ENCODE results near the gene MYOM1. TPM values are rescaled to one million over a fixed set of nuclear protein-coding genes. Genes with fewer than 3 reads are reported as not detected.

Gene MYOM1
- total RNA-seq, 1 donor from 2014 or later, result 1.3 TPM

DNA sequence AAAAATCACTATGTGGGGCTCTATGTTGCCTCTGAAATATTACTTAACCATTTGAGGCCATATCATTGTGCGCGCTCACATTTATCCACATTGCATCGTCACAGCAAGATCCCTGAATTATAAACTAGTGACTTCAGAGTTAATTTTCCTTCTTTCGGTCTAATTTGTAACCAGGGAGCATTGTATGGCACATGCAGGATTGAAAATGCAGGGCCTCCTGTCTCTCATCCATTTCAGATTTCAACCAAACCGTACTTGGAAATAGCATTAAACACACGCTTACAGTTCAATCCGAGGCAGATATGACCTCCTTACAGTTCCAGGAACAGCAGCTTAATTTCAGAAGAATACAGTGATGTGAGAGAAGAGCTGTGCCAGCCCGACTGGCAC lies 532 bp downstream of the MYOM1 start:
- Mint-ChIP-seq H3K9me3 (ENCODE audit: unreplicated experiment) (no peaks in the 10 kb centered on the region), H3K27me3 (ENCODE audit: unreplicated experiment) (no peaks in the 10 kb centered on the region), H3K36me3 (ENCODE audit: unreplicated experiment) (no peaks in the 10 kb centered on the region), H3K27ac (ENCODE audit: unreplicated experiment) (no peak overlapping the region), H3K4me3 (ENCODE audit: unreplicated experiment) (no peak overlapping the region), H3K4me1 (ENCODE audit: low read depth, unreplicated experiment) (peaks cover 9% of the 10 kb centered on the region)
- TF ChIP-seq, protein P1, sequence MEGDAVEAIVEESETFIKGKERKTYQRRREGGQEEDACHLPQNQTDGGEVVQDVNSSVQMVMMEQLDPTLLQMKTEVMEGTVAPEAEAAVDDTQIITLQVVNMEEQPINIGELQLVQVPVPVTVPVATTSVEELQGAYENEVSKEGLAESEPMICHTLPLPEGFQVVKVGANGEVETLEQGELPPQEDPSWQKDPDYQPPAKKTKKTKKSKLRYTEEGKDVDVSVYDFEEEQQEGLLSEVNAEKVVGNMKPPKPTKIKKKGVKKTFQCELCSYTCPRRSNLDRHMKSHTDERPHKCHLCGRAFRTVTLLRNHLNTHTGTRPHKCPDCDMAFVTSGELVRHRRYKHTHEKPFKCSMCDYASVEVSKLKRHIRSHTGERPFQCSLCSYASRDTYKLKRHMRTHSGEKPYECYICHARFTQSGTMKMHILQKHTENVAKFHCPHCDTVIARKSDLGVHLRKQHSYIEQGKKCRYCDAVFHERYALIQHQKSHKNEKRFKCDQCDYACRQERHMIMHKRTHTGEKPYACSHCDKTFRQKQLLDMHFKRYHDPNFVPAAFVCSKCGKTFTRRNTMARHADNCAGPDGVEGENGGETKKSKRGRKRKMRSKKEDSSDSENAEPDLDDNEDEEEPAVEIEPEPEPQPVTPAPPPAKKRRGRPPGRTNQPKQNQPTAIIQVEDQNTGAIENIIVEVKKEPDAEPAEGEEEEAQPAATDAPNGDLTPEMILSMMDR (IDR thresholded peaks at IDR 0.05; ENCODE audit: partially characterized antibody, unreplicated experiment), result no peak
- no peak for DNase-seq

- H3K4me3 Mint-ChIP-seq (ENCODE audit: unreplicated experiment), result no peak overlapping the region
These were observed 949 bp downstream of the MYOM1 start for GRCh38 chr18:3218819-3219218.

GRCh38 chr18:3217948-3218647 lies 1.7 kb downstream of the MYOM1 start:
- no peaks in the 10 kb centered on the region for H3K9me3 Mint-ChIP-seq (ENCODE audit: unreplicated experiment)

More at GRCh38 chr18:3218819-3219218, 949 bp downstream of the MYOM1 start:
- Mint-ChIP-seq H3K27me3 (ENCODE audit: unreplicated experiment) (no peaks in the 10 kb centered on the region), H3K27ac (ENCODE audit: unreplicated experiment) (no peak overlapping the region), H3K9me3 (ENCODE audit: unreplicated experiment) (no peaks in the 10 kb centered on the region), H3K4me1 (ENCODE audit: low read depth, unreplicated experiment) (peaks cover 9% of the 10 kb centered on the region), H3K36me3 (ENCODE audit: unreplicated experiment) (no peaks in the 10 kb centered on the region)
- DNase-seq, result no peak
- TF ChIP-seq, protein P1 (IDR thresholded peaks at IDR 0.05; ENCODE audit: partially characterized antibody, unreplicated experiment), result no peak

GRCh38 chr18:3216987-3217386 lies 2.8 kb downstream of the MYOM1 start:
- H3K27ac Mint-ChIP-seq (ENCODE audit: unreplicated experiment), result no peak overlapping the region
- no peak for DNase-seq
- no peaks in the 10 kb centered on the region for H3K36me3 Mint-ChIP-seq (ENCODE audit: unreplicated experiment)
- TF ChIP-seq, protein P1 (IDR thresholded peaks at IDR 0.05; ENCODE audit: partially characterized antibody, unreplicated experiment), result no peak
- peaks cover 16% of the 10 kb centered on the region for H3K4me1 Mint-ChIP-seq (ENCODE audit: low read depth, unreplicated experiment)
- H3K27me3 Mint-ChIP-seq (ENCODE audit: unreplicated experiment), result no peaks in the 10 kb centered on the region
- H3K9me3 Mint-ChIP-seq (ENCODE audit: unreplicated experiment), result no peaks in the 10 kb centered on the region
- no peak overlapping the region for H3K4me3 Mint-ChIP-seq (ENCODE audit: unreplicated experiment)

More at GRCh38 chr18:3217948-3218647, 1.7 kb downstream of the MYOM1 start:
- Mint-ChIP-seq H3K27me3 (ENCODE audit: unreplicated experiment) (no peaks in the 10 kb centered on the region), H3K36me3 (ENCODE audit: unreplicated experiment) (no peaks in the 10 kb centered on the region), H3K4me1 (ENCODE audit: low read depth, unreplicated experiment) (peaks cover 9% of the 10 kb centered on the region), H3K27ac (ENCODE audit: unreplicated experiment) (no peak overlapping the region), H3K4me3 (ENCODE audit: unreplicated experiment) (no peak overlapping the region)
- DNase-seq, result no peak
- TF ChIP-seq, protein P1 (IDR thresholded peaks at IDR 0.05; ENCODE audit: partially characterized antibody, unreplicated experiment), result no peak

- Mint-ChIP-seq H3K9me3 (ENCODE audit: unreplicated experiment) (no peaks in the 10 kb centered on the region), H3K4me1 (ENCODE audit: low read depth, unreplicated experiment) (peaks cover 21% of the 10 kb centered on the region), H3K4me3 (ENCODE audit: unreplicated experiment) (no peak overlapping the region), H3K36me3 (ENCODE audit: unreplicated experiment) (no peaks in the 10 kb centered on the region), H3K27ac (ENCODE audit: unreplicated experiment) (no peak overlapping the region), H3K27me3 (ENCODE audit: unreplicated experiment) (no peaks in the 10 kb centered on the region)
- TF ChIP-seq, protein P1 (IDR thresholded peaks at IDR 0.05; ENCODE audit: partially characterized antibody, unreplicated experiment), result no peak
- DNase-seq, result no peak
These were observed 4.7 kb downstream of the MYOM1 start for GRCh38 chr18:3214855-3215637.

All from glutamatergic neuron (in vitro differentiated cells).